Neural crest cell (in vitro differentiated cells): ENCODE data around the gene FILIP1L. TPM values are rescaled to one million over a fixed set of nuclear protein-coding genes. Genes with fewer than 3 reads are reported as not detected.

ENCODE experiments used
- DNase-seq: peaks from one replicate; pipeline ENCODE4 v3.0.0; 2021; ENCODE audit warnings: low read depth, mixed read lengths, low spot score
- H3K27ac Mint-ChIP-seq: one replicate; pipeline ENCODE4 v1.8.0; 2021; ENCODE audit warnings: mild to moderate bottlenecking, mixed read lengths; ENCODE audit not compliant: unreplicated experiment
- H3K27me3 Mint-ChIP-seq: 2 replicates; pipeline ENCODE4 v1.8.0; 2021; ENCODE audit warnings: low read depth, mild to moderate bottlenecking, mixed read lengths
- H3K36me3 Mint-ChIP-seq: 2 replicates; pipeline ENCODE4 v1.8.0; 2021; ENCODE audit warnings: low read depth, mild to moderate bottlenecking, mixed read lengths
- H3K4me1 Mint-ChIP-seq: 2 replicates; pipeline ENCODE4 v1.8.0; 2021; ENCODE audit warnings: mixed read lengths
- H3K4me3 Mint-ChIP-seq: one replicate; pipeline ENCODE4 v1.8.0; 2021; ENCODE audit warnings: mild to moderate bottlenecking, mixed read lengths
- H3K9me3 Mint-ChIP-seq: 2 replicates; pipeline ENCODE4 v1.8.0; 2021; ENCODE audit warnings: mixed read lengths
- total RNA-seq: library from RNA; stranded (reverse); gene quantifications from 2 replicates; pipeline ENCODE4 v1.2.1, GENCODE V29; 2021
- TF ChIP-seq, protein P1 (sequence below): fragments of 200-600 bp; sonication (generic); conservative IDR thresholded peaks from 2 replicates; pipeline ENCODE4 v1.5.0; 2021; ENCODE audit warnings: antibody characterized with exemption, mild to moderate bottlenecking

The FILIP1L gene
- total RNA-seq, 1 donor from 2014 or later, result 9.8 TPM

DNA sequence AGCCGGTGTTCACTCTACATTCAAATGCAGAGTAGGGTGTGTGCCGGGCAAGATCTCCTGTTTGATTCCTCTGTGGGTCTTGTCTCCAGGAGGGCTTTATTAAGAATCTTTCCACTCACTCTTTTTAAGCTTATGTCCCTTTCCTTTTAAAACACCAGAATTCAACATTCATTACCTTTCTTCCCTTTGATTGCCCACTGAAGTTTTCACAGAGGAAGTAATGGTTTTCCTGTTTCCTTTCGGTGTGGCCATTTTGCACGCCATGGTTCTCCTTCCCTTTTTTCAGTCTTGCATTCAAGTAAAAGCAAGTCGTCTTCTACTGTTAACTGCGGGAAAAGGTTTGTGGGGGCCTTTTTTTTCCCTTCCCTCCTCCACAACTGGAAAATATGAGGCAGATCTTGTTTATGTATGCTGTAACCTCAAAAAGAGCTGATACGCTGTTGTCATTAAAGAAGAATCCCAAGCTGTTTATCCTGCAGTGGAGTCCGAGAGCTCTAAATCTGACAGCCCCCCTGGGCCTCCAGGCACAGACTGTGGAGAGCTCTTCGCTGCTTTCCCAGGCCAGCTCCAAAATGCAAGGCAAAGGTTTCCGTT is 40.5 kb downstream of the FILIP1L start:
- no peaks in the 10 kb centered on the region for H3K36me3 Mint-ChIP-seq
- H3K27me3 Mint-ChIP-seq, result no peaks in the 10 kb centered on the region
- TF ChIP-seq, protein P1, sequence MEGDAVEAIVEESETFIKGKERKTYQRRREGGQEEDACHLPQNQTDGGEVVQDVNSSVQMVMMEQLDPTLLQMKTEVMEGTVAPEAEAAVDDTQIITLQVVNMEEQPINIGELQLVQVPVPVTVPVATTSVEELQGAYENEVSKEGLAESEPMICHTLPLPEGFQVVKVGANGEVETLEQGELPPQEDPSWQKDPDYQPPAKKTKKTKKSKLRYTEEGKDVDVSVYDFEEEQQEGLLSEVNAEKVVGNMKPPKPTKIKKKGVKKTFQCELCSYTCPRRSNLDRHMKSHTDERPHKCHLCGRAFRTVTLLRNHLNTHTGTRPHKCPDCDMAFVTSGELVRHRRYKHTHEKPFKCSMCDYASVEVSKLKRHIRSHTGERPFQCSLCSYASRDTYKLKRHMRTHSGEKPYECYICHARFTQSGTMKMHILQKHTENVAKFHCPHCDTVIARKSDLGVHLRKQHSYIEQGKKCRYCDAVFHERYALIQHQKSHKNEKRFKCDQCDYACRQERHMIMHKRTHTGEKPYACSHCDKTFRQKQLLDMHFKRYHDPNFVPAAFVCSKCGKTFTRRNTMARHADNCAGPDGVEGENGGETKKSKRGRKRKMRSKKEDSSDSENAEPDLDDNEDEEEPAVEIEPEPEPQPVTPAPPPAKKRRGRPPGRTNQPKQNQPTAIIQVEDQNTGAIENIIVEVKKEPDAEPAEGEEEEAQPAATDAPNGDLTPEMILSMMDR, result no peak
- peak; percentile 5 for DNase-seq
- peak overlapping the region; percentile 50 for H3K4me3 Mint-ChIP-seq
- H3K4me1 Mint-ChIP-seq, result peaks cover 39% of the 10 kb centered on the region
- no peaks in the 10 kb centered on the region for H3K9me3 Mint-ChIP-seq
- H3K27ac Mint-ChIP-seq, result peak overlapping the region; percentile 95

DNA sequence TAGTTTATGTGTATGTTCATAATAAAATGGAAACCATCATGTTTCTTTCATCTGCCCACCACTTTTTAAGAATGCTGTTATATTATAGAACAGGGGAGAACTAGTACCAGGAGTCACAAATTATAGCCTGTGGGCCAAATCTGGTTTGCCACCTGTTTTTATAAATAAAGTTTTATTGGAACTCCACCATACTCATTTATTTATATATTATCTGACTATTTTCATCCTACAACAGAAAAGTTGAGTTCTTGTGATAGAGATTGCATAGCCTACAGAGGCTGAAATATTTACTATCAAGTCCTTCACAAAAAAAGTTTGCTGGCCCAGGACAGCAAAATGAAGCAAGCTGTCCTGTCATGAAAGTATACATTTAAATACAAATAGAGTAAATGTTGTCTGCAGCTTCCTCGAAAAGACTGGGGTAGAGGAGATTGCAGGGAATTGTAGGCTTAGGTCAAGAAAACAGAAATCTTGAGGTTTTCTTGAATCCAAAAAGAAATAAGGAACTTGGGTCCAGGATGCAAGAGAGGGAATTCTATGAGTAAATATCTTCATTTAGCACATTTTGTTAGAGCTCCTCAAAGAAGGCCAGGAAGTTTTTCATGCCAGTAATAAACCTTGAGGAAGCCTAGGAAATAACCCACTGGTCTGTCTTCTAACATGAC is 41.1 kb downstream of the FILIP1L start:
- Mint-ChIP-seq H3K27me3 (no peaks in the 10 kb centered on the region), H3K27ac (no peak overlapping the region), H3K4me1 (peaks cover 42% of the 10 kb centered on the region), H3K9me3 (no peaks in the 10 kb centered on the region), H3K4me3 (peak overlapping the region; percentile 50), H3K36me3 (no peaks in the 10 kb centered on the region)
- TF ChIP-seq, protein P1, result no peak
- DNase-seq, result no peak

DNA sequence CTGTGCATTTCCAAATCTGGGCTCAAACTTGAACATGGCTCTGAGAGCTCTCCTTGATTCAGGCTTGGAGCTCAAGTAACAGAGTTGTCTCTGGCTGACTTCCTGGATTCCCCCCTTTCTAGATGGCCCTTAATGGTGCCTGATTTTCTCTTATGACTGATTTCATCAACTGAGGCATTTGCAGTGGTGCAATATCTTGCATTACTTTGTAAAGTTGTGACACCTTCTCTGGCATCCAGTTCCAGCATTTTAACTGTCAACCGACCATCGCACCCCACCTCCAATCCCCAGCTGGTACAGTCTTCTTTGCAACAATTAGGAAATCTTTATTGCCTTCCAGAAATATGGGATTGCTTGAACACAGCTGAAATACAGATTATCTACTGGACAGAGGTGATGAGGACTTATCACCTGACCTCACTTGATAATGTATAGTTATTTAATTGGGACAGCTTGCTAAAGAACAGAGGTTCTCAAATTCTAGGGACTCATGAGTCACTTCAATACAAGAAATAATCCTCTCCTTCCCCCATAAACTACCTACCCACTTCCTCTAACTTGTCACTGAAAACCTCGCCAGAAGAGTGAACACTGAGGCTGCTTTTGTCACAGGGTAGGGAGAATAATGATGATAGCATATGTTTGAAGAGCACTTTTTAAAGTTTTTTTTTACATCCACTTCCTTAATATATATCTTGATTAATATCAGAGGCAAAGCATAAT is 41.8 kb downstream of the FILIP1L start:
- no peak overlapping the region for H3K4me3 Mint-ChIP-seq
- peaks cover 42% of the 10 kb centered on the region for H3K4me1 Mint-ChIP-seq
- H3K36me3 Mint-ChIP-seq, result no peaks in the 10 kb centered on the region
- H3K27me3 Mint-ChIP-seq, result no peaks in the 10 kb centered on the region
- TF ChIP-seq, protein P1, result no peak
- H3K9me3 Mint-ChIP-seq, result no peaks in the 10 kb centered on the region
- DNase-seq, result no peak
- no peak overlapping the region for H3K27ac Mint-ChIP-seq

DNA sequence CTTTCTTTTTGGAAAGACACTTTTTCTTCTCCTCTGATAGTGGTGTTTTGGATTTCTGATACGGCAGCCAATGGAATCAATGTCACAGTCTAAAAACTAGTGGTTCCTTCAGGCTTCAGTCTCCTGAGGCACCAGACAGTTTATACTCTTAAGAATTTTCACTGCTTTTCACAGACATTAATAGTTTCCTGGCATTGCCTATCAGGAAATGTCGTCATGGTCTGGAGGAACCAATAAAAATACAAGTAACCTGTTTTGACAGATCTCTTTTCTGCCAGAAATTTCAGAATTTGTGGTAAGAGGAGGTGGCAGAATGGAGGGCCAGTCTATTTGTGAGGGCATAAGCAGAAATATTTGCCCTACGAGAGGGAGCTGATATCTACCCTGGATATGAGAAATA is 44.8 kb downstream of the FILIP1L start:
- no peak for DNase-seq

DNA sequence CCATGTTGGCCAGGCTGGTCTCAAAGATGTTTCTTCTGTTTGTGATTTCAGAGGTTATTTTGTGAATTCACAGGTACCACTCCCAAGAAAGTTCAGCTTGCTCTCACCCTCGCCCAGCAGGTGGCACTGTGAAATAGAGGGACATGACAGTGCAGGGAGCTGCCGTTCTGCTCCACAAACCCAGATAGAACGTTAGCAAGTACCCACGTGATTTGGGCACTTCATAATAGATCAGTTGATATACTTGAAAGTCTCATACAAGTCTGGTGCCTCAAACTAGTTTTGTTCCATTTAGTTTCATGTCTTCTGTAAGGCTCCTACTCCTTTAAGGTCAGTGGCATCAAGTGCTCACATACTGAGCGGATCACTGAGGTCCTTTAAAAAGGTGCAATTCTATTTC is 45.5 kb downstream of the FILIP1L start:
- no peaks in the 10 kb centered on the region for H3K36me3 Mint-ChIP-seq
- H3K9me3 Mint-ChIP-seq, result no peaks in the 10 kb centered on the region
- no peak overlapping the region for H3K4me3 Mint-ChIP-seq
- H3K4me1 Mint-ChIP-seq, result peaks cover 20% of the 10 kb centered on the region
- DNase-seq, result peak; percentile 66
- no peaks in the 10 kb centered on the region for H3K27me3 Mint-ChIP-seq
- no peak overlapping the region for H3K27ac Mint-ChIP-seq
- TF ChIP-seq, protein P1, result peak; percentile 83

More for the DNA sequence above, 44.8 kb downstream of the FILIP1L start:
- Mint-ChIP-seq H3K4me3 (no peak overlapping the region), H3K4me1 (peaks cover 19% of the 10 kb centered on the region), H3K9me3 (no peaks in the 10 kb centered on the region), H3K27me3 (no peaks in the 10 kb centered on the region), H3K27ac (no peak overlapping the region), H3K36me3 (no peaks in the 10 kb centered on the region)
- TF ChIP-seq, protein P1, result no peak
